Stimulated activated memory B cell treated with anti-CD40 and anti-IgM and Interleukin-4, amounts not matched to agents 10 μg/mL and 1 μg/mL and 100 μg/mL, for 72 hours (primary cell): Measurements from ENCODE around the gene UGT1A9.
"Not testable (repeated sequence)": the region's sequence is repeated elsewhere in the genome, so short reads cannot be mapped to it uniquely, and the experiment has no call there.

Experiments
- ATAC-seq: fragments of 150-1000 bp; cut with Tn5 transposase; 2 replicates; pipeline ENCODE4 v1.10.0; 2021
- H3K27ac Mint-ChIP-seq: one replicate; pipeline ENCODE4 v1.8.0; 2022; ENCODE audit warnings: mild to moderate bottlenecking, mixed read lengths
- H3K27me3 Mint-ChIP-seq: one replicate; pipeline ENCODE4 v1.8.0; 2022; ENCODE audit warnings: mixed read lengths
- H3K36me3 Mint-ChIP-seq: one replicate; pipeline ENCODE4 v1.8.0; 2022; ENCODE audit warnings: mixed read lengths
- H3K4me1 Mint-ChIP-seq: one replicate; pipeline ENCODE4 v1.8.0; 2022; ENCODE audit warnings: mixed read lengths
- H3K4me3 Mint-ChIP-seq: one replicate; pipeline ENCODE4 v1.8.0; 2022; ENCODE audit warnings: mild to moderate bottlenecking, moderate library complexity, mixed read lengths
- H3K9me3 Mint-ChIP-seq: one replicate; pipeline ENCODE4 v1.8.0; 2022; ENCODE audit warnings: mixed read lengths

The UGT1A9 gene

DNA sequence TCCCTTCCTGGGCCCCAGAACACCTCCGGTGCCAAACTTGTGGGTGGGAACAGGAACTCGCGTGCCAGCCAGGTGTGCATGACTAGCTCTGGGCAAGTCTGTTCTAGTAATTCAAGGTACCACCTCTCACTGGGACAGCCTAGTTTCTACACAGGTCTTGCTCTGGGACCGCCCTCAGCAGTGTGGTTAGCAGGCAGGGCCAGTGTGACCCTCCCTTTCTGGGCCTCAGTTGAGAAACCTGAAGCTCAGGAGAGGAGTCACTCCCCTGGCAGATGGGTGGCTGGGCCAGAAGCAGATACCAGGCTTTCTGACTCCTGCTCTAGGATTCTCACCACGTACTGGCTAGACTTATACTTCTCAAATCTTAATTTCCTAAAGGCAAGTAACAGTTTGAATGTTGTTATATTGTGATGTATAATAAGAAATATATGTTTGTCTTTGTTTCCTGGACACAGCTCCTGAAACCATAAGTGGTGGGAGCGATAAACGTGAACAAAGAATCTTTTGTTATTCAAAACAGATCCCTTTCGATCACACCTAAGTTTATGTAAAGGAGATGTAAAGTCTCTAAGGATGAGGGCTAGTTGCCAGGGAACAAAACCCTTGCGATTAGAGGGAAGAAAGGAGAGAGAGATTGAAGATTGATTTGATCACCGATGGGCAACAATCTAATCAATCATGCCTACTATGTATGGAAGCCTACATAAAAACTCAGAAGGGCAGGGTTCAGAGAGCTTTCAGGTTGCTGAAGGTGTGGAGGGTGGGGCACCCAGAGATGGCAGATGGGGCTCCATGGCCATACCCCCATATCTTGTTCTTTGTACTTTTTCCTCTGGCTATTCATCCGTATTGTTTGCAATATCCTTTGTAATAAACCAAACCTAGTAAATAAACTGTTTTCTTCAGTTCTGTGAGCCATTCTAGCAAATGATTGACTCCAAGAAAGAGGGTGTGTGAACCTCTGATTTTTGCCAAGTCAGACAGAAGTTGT, 20.0 kb downstream of the UGT1A9 start:
- no peaks in the 10 kb centered on the region for H3K27me3 Mint-ChIP-seq
- H3K27ac Mint-ChIP-seq = no peak overlapping the region
- H3K4me3 Mint-ChIP-seq = no peak overlapping the region
- H3K36me3 Mint-ChIP-seq = no peaks in the 10 kb centered on the region
- ATAC-seq = no peak
- no peaks in the 10 kb centered on the region for H3K9me3 Mint-ChIP-seq
- H3K4me1 Mint-ChIP-seq = peaks cover 12% of the 10 kb centered on the region

- Mint-ChIP-seq H3K9me3 (no peaks in the 10 kb centered on the region), H3K4me3 (no peak within 1 kb of the TSS), H3K27me3 (peaks cover 8% of the 10 kb centered on the region), H3K4me1 (peaks cover 12% of the 10 kb centered on the region), H3K27ac (no peak within 1 kb of the TSS), H3K36me3 (no peaks in the 10 kb centered on the region)
- ATAC-seq = no peak
Measured at GRCh38 chr2:233692648-233693047, 20.9 kb downstream of the UGT1A9 start, which contains the start of gene UGT1A6. Gene UGT1A6 (plus strand): TSS chr2:233692890. CDS start chr2:233693005, 115 bp downstream.

GRCh38 chr2:233693963-233694362, 22.3 kb downstream of the UGT1A9 start:
- Mint-ChIP-seq H3K36me3 (no peaks in the 10 kb centered on the region), H3K4me1 (peaks cover 11% of the 10 kb centered on the region), H3K27ac (no peak overlapping the region), H3K4me3 (no peak overlapping the region), H3K9me3 (no peaks in the 10 kb centered on the region), H3K27me3 (peaks cover 12% of the 10 kb centered on the region)
- ATAC-seq = no peak

- H3K4me1 Mint-ChIP-seq = peaks cover 6% of the 10 kb centered on the region
- no peak overlapping the region for H3K27ac Mint-ChIP-seq
- ATAC-seq = no peak
- H3K4me3 Mint-ChIP-seq = no peak overlapping the region
- peaks cover 3% of the 10 kb centered on the region for H3K9me3 Mint-ChIP-seq
- no peaks in the 10 kb centered on the region for H3K36me3 Mint-ChIP-seq
- H3K27me3 Mint-ChIP-seq = peaks cover 25% of the 10 kb centered on the region
Measured at GRCh38 chr2:233698740-233699139, 27.0 kb downstream of the UGT1A9 start.

GRCh38 chr2:233699424-233700027, 27.8 kb downstream of the UGT1A9 start:
- Mint-ChIP-seq H3K36me3 (peaks cover 6% of the 10 kb centered on the region), H3K4me1 (peaks cover 6% of the 10 kb centered on the region), H3K27me3 (peaks cover 32% of the 10 kb centered on the region), H3K9me3 (peaks cover 6% of the 10 kb centered on the region), H3K27ac (no peak overlapping the region), H3K4me3 (no peak overlapping the region)
- no peak for ATAC-seq

GRCh38 chr2:233700028-233700635, 28.4 kb downstream of the UGT1A9 start:
- ATAC-seq = no peak
- Mint-ChIP-seq H3K9me3 (peaks cover 6% of the 10 kb centered on the region), H3K27me3 (peaks cover 32% of the 10 kb centered on the region), H3K4me3 (no peak overlapping the region), H3K27ac (no peak overlapping the region), H3K4me1 (peaks cover 6% of the 10 kb centered on the region), H3K36me3 (peaks cover 6% of the 10 kb centered on the region)

DNA sequence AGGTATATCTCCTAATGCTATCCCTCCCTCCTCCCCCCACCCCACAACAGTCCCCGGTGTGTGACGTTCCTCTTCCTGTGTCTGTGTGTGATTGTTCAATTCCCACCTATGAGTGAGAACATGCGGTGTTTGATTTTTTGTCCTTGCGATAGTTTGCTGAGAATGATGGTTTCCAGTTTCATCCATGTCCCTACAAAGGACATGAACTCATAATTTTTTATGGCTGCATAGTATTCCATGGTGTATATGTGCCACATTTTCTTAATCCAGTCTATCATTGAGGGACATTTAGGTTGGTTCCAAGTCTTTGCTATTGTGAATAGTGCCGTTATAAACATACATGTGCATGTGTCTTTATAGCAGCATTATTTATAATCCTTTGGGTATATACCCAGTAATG, 29.1 kb downstream of the UGT1A9 start:
- not testable (repeated sequence) for H3K27ac Mint-ChIP-seq, H3K4me3 Mint-ChIP-seq, ATAC-seq, H3K4me1 Mint-ChIP-seq, H3K9me3 Mint-ChIP-seq, H3K36me3 Mint-ChIP-seq
- peaks cover 32% of the 10 kb centered on the region for H3K27me3 Mint-ChIP-seq

- Mint-ChIP-seq H3K9me3 (peaks cover 6% of the 10 kb centered on the region), H3K27ac (no peak overlapping the region), H3K4me3 (no peak overlapping the region), H3K36me3 (peaks cover 6% of the 10 kb centered on the region), H3K4me1 (no peaks in the 10 kb centered on the region), H3K27me3 (peaks cover 31% of the 10 kb centered on the region)
- no peak for ATAC-seq
Measured at GRCh38 chr2:233702238-233702637, 30.5 kb downstream of the UGT1A9 start.

DNA sequence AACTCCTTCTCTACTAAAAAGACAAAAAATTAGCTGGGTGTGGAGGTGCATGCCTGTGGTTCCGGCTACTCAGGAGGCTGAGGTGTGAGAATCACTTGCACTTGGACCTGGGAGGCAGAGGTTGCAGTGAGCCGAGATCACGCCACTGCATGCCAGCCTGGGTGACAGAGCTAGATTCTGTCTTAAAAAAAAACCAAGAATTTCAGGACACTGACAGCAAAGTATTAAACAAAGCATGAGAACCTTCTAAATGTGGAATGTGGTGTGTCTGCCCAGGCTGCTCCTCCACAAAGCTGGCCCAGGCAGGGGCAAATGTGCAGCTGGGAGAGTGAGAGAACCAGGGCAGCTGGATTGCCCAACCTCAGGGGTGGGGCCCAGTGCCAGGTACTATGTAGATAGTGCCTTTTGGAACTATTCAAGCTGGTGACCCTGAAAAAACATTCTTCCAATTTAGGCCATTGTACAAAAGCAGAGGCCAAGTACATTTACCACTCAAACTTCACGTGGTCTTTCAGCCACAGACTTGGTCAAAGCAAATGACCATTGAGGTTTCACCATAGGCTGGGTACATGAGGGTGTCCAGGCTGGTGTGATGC, 34.3 kb downstream of the UGT1A9 start:
- H3K4me1 Mint-ChIP-seq = no peaks in the 10 kb centered on the region
- no peak overlapping the region for H3K4me3 Mint-ChIP-seq
- H3K27ac Mint-ChIP-seq = no peak overlapping the region
- peaks cover 6% of the 10 kb centered on the region for H3K36me3 Mint-ChIP-seq
- peaks cover 6% of the 10 kb centered on the region for H3K9me3 Mint-ChIP-seq
- ATAC-seq = no peak
- peaks cover 42% of the 10 kb centered on the region for H3K27me3 Mint-ChIP-seq

DNA sequence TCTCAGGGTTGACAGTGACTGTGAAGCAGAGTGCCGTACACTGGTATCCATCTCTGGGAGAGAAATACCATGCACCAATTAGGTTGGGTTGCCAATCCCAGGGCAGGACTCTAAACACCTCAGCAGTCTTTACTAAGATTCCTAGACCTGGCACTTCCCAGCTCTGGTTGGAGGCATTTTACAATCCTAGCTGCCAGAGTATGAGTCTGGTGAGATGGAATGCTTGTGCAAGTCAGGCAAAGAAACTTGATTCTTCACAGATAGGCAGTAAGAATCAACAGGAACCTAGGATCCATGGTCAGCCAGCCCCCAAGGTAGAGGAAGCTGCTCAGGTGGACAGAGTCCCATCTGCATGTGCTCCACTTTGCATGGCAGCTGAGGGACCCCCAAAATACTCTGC, 35.0 kb downstream of the UGT1A9 start:
- peaks cover 7% of the 10 kb centered on the region for H3K4me1 Mint-ChIP-seq
- ATAC-seq = no peak
- H3K27me3 Mint-ChIP-seq = peaks cover 49% of the 10 kb centered on the region
- no peak overlapping the region for H3K4me3 Mint-ChIP-seq
- peaks cover 6% of the 10 kb centered on the region for H3K36me3 Mint-ChIP-seq
- no peak overlapping the region for H3K27ac Mint-ChIP-seq
- peaks cover 6% of the 10 kb centered on the region for H3K9me3 Mint-ChIP-seq

DNA sequence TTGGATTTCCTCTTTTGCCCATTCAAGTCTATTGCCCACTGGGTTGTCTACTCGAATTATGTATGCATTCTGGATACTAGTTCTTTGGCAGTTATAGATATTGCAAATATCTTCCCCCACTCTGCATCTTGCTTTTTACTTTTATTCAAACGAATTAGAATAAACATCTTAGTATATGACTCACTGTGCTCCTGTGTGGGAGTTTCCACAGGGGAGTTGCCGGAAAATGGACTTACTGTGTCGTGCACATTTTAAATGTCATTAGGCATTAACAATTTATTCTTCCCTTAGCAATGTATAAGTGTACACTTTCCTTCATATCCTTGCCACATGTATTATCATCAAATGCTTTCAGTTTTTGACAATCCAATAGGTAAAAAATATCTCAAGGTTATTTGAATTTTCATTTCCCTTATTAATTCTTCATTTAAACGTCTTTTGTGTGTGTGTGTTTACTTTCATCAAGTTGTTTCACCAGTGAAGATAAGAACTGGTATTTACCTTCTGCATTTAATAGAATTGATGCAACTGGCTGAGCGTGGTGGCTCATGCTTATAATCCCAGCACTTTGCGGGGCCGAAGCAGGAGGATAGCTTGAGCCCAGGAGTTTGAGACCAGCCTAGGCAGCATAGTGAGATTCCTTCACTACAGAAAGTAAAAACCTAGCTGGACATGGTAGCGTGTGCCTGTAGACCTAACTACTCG, 36.4 kb downstream of the UGT1A9 start:
- Mint-ChIP-seq H3K27ac (no peak overlapping the region), H3K36me3 (peaks cover 6% of the 10 kb centered on the region), H3K4me3 (no peak overlapping the region), H3K9me3 (peaks cover 6% of the 10 kb centered on the region), H3K4me1 (peaks cover 8% of the 10 kb centered on the region), H3K27me3 (peaks cover 48% of the 10 kb centered on the region)
- ATAC-seq = no peak

GRCh38 chr2:233708942-233709341, 37.2 kb downstream of the UGT1A9 start:
- Mint-ChIP-seq H3K4me1 (peaks cover 8% of the 10 kb centered on the region), H3K27ac (no peak overlapping the region), H3K27me3 (peaks cover 40% of the 10 kb centered on the region), H3K4me3 (no peak overlapping the region), H3K36me3 (peaks cover 4% of the 10 kb centered on the region), H3K9me3 (peaks cover 3% of the 10 kb centered on the region)
- ATAC-seq = no peak

- H3K36me3 Mint-ChIP-seq = no peaks in the 10 kb centered on the region
Measured at GRCh38 chr2:233711312-233712008, 39.8 kb downstream of the UGT1A9 start.

GRCh38 chr2:233712611-233713261, 41.0 kb downstream of the UGT1A9 start, which contains the start of gene UGT1A5:
Gene UGT1A5 (plus strand): TSS chr2:233712907. CDS start chr2:233712992, 85 bp downstream.
- H3K4me1 Mint-ChIP-seq = peaks cover 8% of the 10 kb centered on the region
- no peaks in the 10 kb centered on the region for H3K36me3 Mint-ChIP-seq
- no peak within 1 kb of the TSS for H3K4me3 Mint-ChIP-seq
- H3K27ac Mint-ChIP-seq = no peak within 1 kb of the TSS
- peaks cover 35% of the 10 kb centered on the region for H3K27me3 Mint-ChIP-seq
- H3K9me3 Mint-ChIP-seq = no peaks in the 10 kb centered on the region
- ATAC-seq = no peak

More at GRCh38 chr2:233711312-233712008, 39.8 kb downstream of the UGT1A9 start:
- Mint-ChIP-seq H3K4me1 (peaks cover 8% of the 10 kb centered on the region), H3K27ac (peak overlapping the region; percentile 12), H3K27me3 (peaks cover 39% of the 10 kb centered on the region), H3K9me3 (no peaks in the 10 kb centered on the region), H3K4me3 (no peak overlapping the region)
- ATAC-seq = peak; percentile 75
